AG04450 (cell line): Measurements from ENCODE around the gene DCDC2C. TPM values are rescaled to one million over a fixed set of nuclear protein-coding genes. Genes with fewer than 3 reads are reported as not detected.

ENCODE experiments used
- CTCF ChIA-PET: fragments of 300-600, 350-600 bp; formaldehyde crosslinking; extraction: SDS; loops from one replicate; lab custom pipeline; 2022; ENCODE audit warnings: antibody characterized with exemption, inconsistent platforms; lab: Charles Lee
- POLR2A ChIA-PET: fragments of 350-600 bp; formaldehyde crosslinking; extraction: SDS; loops from one replicate; lab custom pipeline; 2021; ENCODE audit warnings: antibody characterized with exemption, inconsistent platforms; lab: Yijun Ruan, JAX
- DNase-seq: peaks from one replicate; pipeline ENCODE4 v3.0.0-alpha.2; 2011; ENCODE audit warnings: low read depth, low spot score
- H3K27ac ChIP-seq: one replicate; pipeline ENCODE4 v1.5.1; 2012; ENCODE audit warnings: low read depth, low read length, control low read depth
- H3K27me3 ChIP-seq: one replicate; pipeline ENCODE4 v1.6.0; 2012; ENCODE audit warnings: low read length; ENCODE audit not compliant: control insufficient read depth, insufficient read depth
- H3K4me3 ChIP-seq: 2 replicates; pipeline ENCODE4 v1.5.1; 2011; ENCODE audit warnings: mild to moderate bottlenecking, low read depth, low read length, control low read depth
- H3K9me3 ChIP-seq: 2 replicates; pipeline ENCODE4 v1.5.1; 2012; ENCODE audit warnings: low read length; ENCODE audit not compliant: control insufficient read depth, insufficient read depth
- polyA plus RNA-seq: library from polyadenylated mRNA; depleted of rRNA; stranded (reverse); fragments of >200 nt; gene quantifications from 2 replicates; pipeline ENCODE4 v1.2.3, GENCODE V29; 2011
- TF ChIP-seq, protein P1 (sequence below): IDR thresholded peaks from 2 replicates; pipeline ENCODE4 v1.5.1; 2011; ENCODE audit warnings: low read depth, low read length, control low read depth, inconsistent platforms

The DCDC2C gene
- polyA plus RNA-seq, 1 experiment = not detected

DNA sequence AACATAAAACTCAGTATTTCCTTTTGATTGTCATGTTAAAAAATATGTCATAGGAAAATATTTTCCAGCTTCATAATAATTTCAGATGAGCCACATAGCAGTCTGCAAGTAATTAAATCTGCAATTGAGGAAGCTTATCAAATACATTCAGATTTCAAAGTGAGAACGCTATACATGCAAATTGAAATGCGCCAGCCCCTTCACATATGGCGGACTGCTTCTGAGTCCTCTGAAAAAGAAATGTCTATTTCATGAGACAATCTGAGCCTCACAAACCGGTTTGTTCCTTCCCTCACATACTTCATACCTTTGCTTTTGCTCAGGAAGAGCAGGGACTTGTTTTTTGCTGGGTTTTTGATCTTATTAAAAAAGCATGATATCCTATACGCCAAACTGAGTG is 2.3 kb upstream of the DCDC2C start:
- TF ChIP-seq, protein P1, sequence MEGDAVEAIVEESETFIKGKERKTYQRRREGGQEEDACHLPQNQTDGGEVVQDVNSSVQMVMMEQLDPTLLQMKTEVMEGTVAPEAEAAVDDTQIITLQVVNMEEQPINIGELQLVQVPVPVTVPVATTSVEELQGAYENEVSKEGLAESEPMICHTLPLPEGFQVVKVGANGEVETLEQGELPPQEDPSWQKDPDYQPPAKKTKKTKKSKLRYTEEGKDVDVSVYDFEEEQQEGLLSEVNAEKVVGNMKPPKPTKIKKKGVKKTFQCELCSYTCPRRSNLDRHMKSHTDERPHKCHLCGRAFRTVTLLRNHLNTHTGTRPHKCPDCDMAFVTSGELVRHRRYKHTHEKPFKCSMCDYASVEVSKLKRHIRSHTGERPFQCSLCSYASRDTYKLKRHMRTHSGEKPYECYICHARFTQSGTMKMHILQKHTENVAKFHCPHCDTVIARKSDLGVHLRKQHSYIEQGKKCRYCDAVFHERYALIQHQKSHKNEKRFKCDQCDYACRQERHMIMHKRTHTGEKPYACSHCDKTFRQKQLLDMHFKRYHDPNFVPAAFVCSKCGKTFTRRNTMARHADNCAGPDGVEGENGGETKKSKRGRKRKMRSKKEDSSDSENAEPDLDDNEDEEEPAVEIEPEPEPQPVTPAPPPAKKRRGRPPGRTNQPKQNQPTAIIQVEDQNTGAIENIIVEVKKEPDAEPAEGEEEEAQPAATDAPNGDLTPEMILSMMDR = no peak
- ChIA-PET POLR2A (no interaction called here), CTCF (no interaction called here)
- DNase-seq = no peak
- Histone ChIP-seq H3K9me3 (no peaks in the 10 kb centered on the region; the same call in 1 of the 2 replicates), H3K27ac (no peak overlapping the region), H3K4me3 (no peak overlapping the region), H3K27me3 (peaks cover 21% of the 10 kb centered on the region)

DNA sequence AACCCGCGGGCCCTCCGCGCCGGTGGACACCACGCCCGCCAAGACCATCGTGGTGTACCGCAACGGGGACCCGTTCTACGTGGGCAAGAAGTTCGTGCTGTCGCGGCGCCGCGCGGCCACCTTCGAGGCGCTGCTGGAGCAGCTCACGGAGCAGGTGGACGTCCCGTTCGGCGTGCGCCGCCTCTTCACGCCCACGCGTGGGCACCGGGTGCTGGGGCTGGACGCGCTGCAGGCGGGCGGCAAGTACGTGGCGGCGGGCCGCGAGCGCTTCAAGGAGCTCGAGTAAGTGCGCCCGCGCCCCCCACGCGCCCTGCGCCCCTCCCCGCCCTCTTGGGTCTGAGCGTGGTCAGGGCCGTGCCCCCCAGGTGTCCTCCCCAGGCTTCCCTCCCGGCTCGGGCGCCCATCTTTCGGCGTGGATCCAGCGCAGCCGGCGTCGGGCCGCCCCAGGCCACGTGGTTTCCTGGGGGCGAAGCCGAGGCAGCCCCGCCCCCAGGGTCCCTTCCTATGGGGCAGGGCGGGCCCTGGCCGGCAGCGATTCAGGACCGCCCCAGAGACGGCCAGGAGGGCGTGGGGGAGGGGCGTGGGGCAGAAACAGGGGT is 481 bp downstream of the DCDC2C start:
- TF ChIP-seq, protein P1 = no peak
- H3K27ac ChIP-seq = no peak overlapping the region
- H3K9me3 ChIP-seq = no peaks in the 10 kb centered on the region; the same call in 1 of the 2 replicates
- no peak for DNase-seq
- H3K27me3 ChIP-seq = peaks cover 25% of the 10 kb centered on the region
- ChIA-PET CTCF (interaction anchor here (1.1 kb wide), 1 partner anchor 11 kb away, joined by 7 read pairs; no protein-coding TSS in a partner anchor), POLR2A (no interaction called here)
- H3K4me3 ChIP-seq = no peak overlapping the region

DNA sequence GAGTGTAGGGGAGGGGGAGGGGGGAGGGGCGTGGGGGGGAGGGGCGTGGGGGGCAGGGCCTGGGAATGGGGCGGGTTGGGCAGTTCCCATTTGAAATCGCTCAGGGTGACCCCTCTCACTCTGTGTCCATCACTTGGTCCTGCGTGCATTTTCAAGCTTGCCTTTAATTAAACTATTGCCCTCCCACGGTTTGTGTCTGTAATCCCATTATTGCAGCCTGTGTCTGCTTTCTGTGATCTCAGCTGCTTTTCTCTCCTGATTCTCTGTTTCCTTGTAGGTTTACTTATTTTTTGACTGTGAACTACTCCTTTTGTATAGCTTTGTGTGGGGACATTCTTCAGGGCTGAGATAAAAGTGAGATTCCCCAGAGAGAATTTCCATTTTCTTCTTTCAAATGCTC is 1.3 kb downstream of the DCDC2C start:
- TF ChIP-seq, protein P1 = no peak
- H3K27me3 ChIP-seq = peaks cover 25% of the 10 kb centered on the region
- H3K4me3 ChIP-seq = no peak overlapping the region
- ChIA-PET CTCF (interaction anchor here (1.1 to 2.1 kb wide), 2 partner anchors 12 to 24 kb away, joined by 7 to 9 read pairs; no protein-coding TSS in a partner anchor), POLR2A (no interaction called here)
- DNase-seq = no peak
- no peaks in the 10 kb centered on the region; the same call in 1 of the 2 replicates for H3K9me3 ChIP-seq
- H3K27ac ChIP-seq = no peak overlapping the region

DNA sequence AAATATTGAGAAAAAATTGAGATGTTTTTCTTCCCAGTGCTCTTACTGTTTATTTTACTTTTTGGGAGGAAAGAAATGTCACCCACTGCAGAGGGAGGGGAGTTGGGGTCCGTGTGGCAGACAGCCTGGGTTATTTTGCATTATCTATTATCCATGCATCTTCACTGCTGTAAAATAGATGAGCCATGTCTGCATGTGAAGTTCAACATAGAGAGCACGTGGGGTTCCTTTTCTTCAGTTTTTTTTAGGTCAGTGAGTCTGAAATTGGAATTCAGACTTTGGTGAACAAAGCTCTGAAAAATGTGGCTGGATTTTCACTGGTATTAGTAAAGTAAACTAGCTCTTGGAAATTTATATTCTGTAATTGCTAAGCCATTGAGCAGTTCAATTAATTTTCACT is 2.4 kb downstream of the DCDC2C start:
- CTCF ChIA-PET = interaction anchor here (2.1 kb wide), 1 partner anchor 22 kb away, joined by 9 read pairs; no protein-coding TSS in a partner anchor

DNA sequence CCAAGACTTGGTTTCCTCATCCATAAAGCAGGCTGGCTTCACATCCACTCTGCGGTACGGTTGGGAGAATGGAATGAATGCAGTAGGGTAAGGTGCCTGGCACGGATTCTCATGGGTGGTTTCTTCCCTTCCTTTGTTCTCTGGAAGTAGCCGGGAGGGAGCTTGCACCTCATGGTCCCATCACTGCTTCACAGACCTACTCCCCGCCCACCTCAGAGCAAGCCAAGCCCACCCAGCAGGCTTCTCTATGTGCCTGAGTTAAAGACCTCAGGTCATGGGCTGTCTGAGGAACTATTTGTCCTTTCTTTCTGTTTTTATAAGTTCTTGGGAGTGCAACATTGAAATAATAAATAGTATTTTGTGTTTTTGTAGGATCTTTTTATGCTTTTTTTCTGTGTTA is 3.5 kb downstream of the DCDC2C start:
- ChIA-PET POLR2A (no interaction called here), CTCF (interaction anchor here (1.4 to 2.1 kb wide), 2 partner anchors 21 to 74 kb away, joined by 3 to 9 read pairs; no protein-coding TSS in a partner anchor)
- no peaks in the 10 kb centered on the region; the same call in 1 of the 2 replicates for H3K9me3 ChIP-seq
- H3K27ac ChIP-seq = no peak overlapping the region
- TF ChIP-seq, protein P1 = no peak
- H3K27me3 ChIP-seq = peaks cover 21% of the 10 kb centered on the region
- H3K4me3 ChIP-seq = no peak overlapping the region
- DNase-seq = no peak

More for the DNA sequence above, 2.4 kb downstream of the DCDC2C start:
- peaks cover 25% of the 10 kb centered on the region for H3K27me3 ChIP-seq
- POLR2A ChIA-PET = no interaction called here
- DNase-seq = no peak
- H3K4me3 ChIP-seq = no peak overlapping the region
- TF ChIP-seq, protein P1 = no peak
- H3K27ac ChIP-seq = no peak overlapping the region
- no peaks in the 10 kb centered on the region; the same call in 1 of the 2 replicates for H3K9me3 ChIP-seq
